IMR-90 (cell line): ENCODE measurements around the gene ST6GAL2. TPM values are rescaled to one million over a fixed set of nuclear protein-coding genes. Genes with fewer than 3 reads are reported as not detected.

Experiments
- ATAC-seq: fragments of 200-7000 bp; cut with Tn5 transposase; 2 replicates; pipeline ENCODE4 v1.9.1; 2020; ENCODE audit warnings: low read depth, mild to moderate bottlenecking, moderate library complexity
- BruUV-seq: library from RNA; stranded (reverse); fragments of 400-500 nt; replicated peaks from 2 replicates; lab custom pipeline; 2021; lab: Mats Ljungman, UMichigan
- CTCF ChIA-PET: fragments of 300-600 bp; formaldehyde crosslinking; extraction: SDS; loops from one replicate; lab custom pipeline; 2021; ENCODE audit warnings: antibody characterized with exemption; lab: Yijun Ruan, JAX
- POLR2A ChIA-PET: fragments of 300-600 bp; sonication (Branson Sonifier 250); formaldehyde crosslinking; loops from one replicate; lab custom pipeline; 2022; ENCODE audit warnings: antibody characterized with exemption; ENCODE audit not compliant: unreplicated experiment; lab: Charles Lee
- DNase-seq: peaks from one replicate; pipeline ENCODE4 v3.0.0; 2013
- H2AFZ ChIP-seq: replicated peaks from 2 replicates; pipeline ENCODE3; 2013; ENCODE audit warnings: low read length, mild to moderate bottlenecking; ENCODE audit not compliant: poor library complexity
- H2AK5ac ChIP-seq: 2 replicates; pipeline ENCODE4 v1.6.1; 2013; ENCODE audit warnings: low read depth, low read length, inconsistent platforms
- H2AK9ac ChIP-seq: replicated peaks from 2 replicates; pipeline ENCODE3; 2013; ENCODE audit warnings: mild to moderate bottlenecking, low read depth, low read length, moderate library complexity; ENCODE audit not compliant: poor library complexity
- H2BK120ac ChIP-seq: 2 replicates; pipeline ENCODE4 v1.6.1; 2013; ENCODE audit warnings: low read depth, low read length, inconsistent platforms
- H2BK15ac ChIP-seq: 3 replicates; pipeline ENCODE4 v1.6.1; 2013; ENCODE audit warnings: low read depth, low read length, inconsistent platforms
- H2BK20ac ChIP-seq: 2 replicates; pipeline ENCODE4 v1.6.1; 2013; ENCODE audit warnings: low read depth, mild to moderate bottlenecking, inconsistent platforms, low read length, moderate library complexity
- H2BK5ac ChIP-seq: 2 replicates; pipeline ENCODE4 v1.6.1; 2013; ENCODE audit warnings: mild to moderate bottlenecking, low read depth, low read length, inconsistent platforms; ENCODE audit not compliant: poor library complexity, severe bottlenecking
- H3K14ac ChIP-seq: replicated peaks from 2 replicates; pipeline ENCODE4 v1.6.1; 2013; ENCODE audit warnings: low read depth, low read length, inconsistent platforms
- H3K18ac ChIP-seq: 2 replicates; pipeline ENCODE4 v1.6.1; 2013; ENCODE audit warnings: low read depth, low read length, control low read depth
- H3K23ac ChIP-seq: 2 replicates; pipeline ENCODE4 v1.6.1; 2013; ENCODE audit warnings: low read depth, low read length, inconsistent platforms
- H3K27ac ChIP-seq: 2 replicates; pipeline ENCODE4 v1.5.1; 2013; ENCODE audit warnings: mild to moderate bottlenecking, control low read depth, low read length; ENCODE audit not compliant: insufficient read depth
- H3K27me3 ChIP-seq: 2 replicates; pipeline ENCODE4 v1.6.1; 2013; ENCODE audit warnings: low read length; ENCODE audit not compliant: control insufficient read depth, insufficient read depth
- H3K36me3 ChIP-seq: 2 replicates; pipeline ENCODE4 v1.6.1; 2013; ENCODE audit warnings: low read length, mixed read lengths; ENCODE audit not compliant: control insufficient read depth, insufficient read depth
- H3K4ac ChIP-seq: 2 replicates; pipeline ENCODE4 v1.6.1; 2013; ENCODE audit warnings: low read depth, low read length, inconsistent platforms
- H3K4me1 ChIP-seq: 2 replicates; pipeline ENCODE4 v1.6.1; 2013; ENCODE audit warnings: low read length, mixed read lengths; ENCODE audit not compliant: control insufficient read depth, insufficient read depth
- H3K4me2 ChIP-seq: 2 replicates; pipeline ENCODE4 v1.6.1; 2013; ENCODE audit warnings: low read depth, mild to moderate bottlenecking, control low read depth, low read length, moderate library complexity
- H3K4me3 ChIP-seq: 2 replicates; pipeline ENCODE4 v1.5.1; 2013; ENCODE audit warnings: low read depth, mild to moderate bottlenecking, control low read depth, low read length, moderate library complexity; ENCODE audit not compliant: insufficient read depth
- H3K56ac ChIP-seq: 2 replicates; pipeline ENCODE4 v1.6.1; 2013; ENCODE audit warnings: low read length, inconsistent platforms; ENCODE audit not compliant: insufficient read depth; ENCODE audit errors: extremely low read depth
- H3K79me1 ChIP-seq, 2 experiments: 2 replicates each; pipeline ENCODE4 v1.6.1; 2013; ENCODE audit warnings: low read length in 2 of 2, inconsistent platforms in 1 of 2, low read depth in 1 of 2
- H3K9ac ChIP-seq: 2 replicates; pipeline ENCODE4 v1.6.1; 2013; ENCODE audit warnings: low read depth, low read length, control low read depth
- H3K9me1 ChIP-seq: 2 replicates; pipeline ENCODE4 v1.6.1; 2013; ENCODE audit warnings: low read length, inconsistent platforms; ENCODE audit not compliant: insufficient read depth
- H3K9me3 ChIP-seq: 2 replicates; pipeline ENCODE4 v1.6.1; 2013; ENCODE audit warnings: low read length; ENCODE audit not compliant: control insufficient read depth, insufficient read depth
- H4K20me1 ChIP-seq: 2 replicates; pipeline ENCODE4 v1.6.1; 2013; ENCODE audit warnings: low read length, inconsistent platforms; ENCODE audit not compliant: insufficient read depth
- H4K5ac ChIP-seq: 2 replicates; pipeline ENCODE4 v1.6.1; 2013; ENCODE audit warnings: mild to moderate bottlenecking, low read depth, low read length, control low read depth
- H4K8ac ChIP-seq, 2 experiments: 2 replicates each; pipeline ENCODE4 v1.6.1; 2013; ENCODE audit warnings: low read depth in 2 of 2, low read length in 2 of 2, control low read depth in 1 of 2, inconsistent platforms in 1 of 2
- H4K91ac ChIP-seq: 2 replicates; pipeline ENCODE4 v1.6.1; 2013; ENCODE audit warnings: low read depth, low read length, inconsistent platforms; ENCODE audit not compliant: insufficient read depth
- BHLHE40 ChIP-seq: fragments of 150-350 bp; IDR thresholded peaks from 2 replicates; pipeline ENCODE4 v1.6.1; 2016; ENCODE audit warnings: mild to moderate bottlenecking, low read depth, low read length
- CEBPB ChIP-seq: IDR thresholded peaks from 2 replicates; pipeline ENCODE4 v1.6.1; 2012; ENCODE audit warnings: low read depth, low read length, improper control_type of control experiment
- CHD1 ChIP-seq: IDR thresholded peaks from 2 replicates; pipeline ENCODE4 v1.6.1; 2012; ENCODE audit warnings: low read depth, low read length, improper control_type of control experiment
- CTCF ChIP-seq: conservative IDR thresholded peaks from 2 replicates; pipeline ENCODE4 v1.5.1; 2012; ENCODE audit warnings: mild to moderate bottlenecking, low read depth, low read length, improper control_type of control experiment
- FOS ChIP-seq: fragments of 150-350 bp; IDR thresholded peaks from 2 replicates; pipeline ENCODE4 v1.6.1; 2016; ENCODE audit warnings: low read depth, low read length
- MAFK ChIP-seq: IDR thresholded peaks from 2 replicates; pipeline ENCODE4 v1.6.1; 2012; ENCODE audit warnings: low read depth, low read length, improper control_type of control experiment
- MAZ ChIP-seq: IDR thresholded peaks from 2 replicates; pipeline ENCODE4 v1.6.1; 2012; ENCODE audit warnings: low read depth, mild to moderate bottlenecking, low read length, improper control_type of control experiment, moderate library complexity, borderline replicate concordance
- MXI1 ChIP-seq: IDR thresholded peaks from 2 replicates; pipeline ENCODE4 v1.6.1; 2012; ENCODE audit warnings: low read depth, mild to moderate bottlenecking, low read length, moderate library complexity, borderline replicate concordance
- NFE2L2 ChIP-seq: fragments of 150-350 bp; IDR thresholded peaks from 2 replicates; pipeline ENCODE4 v1.6.1; 2016; ENCODE audit warnings: low read depth, mild to moderate bottlenecking, low read length
- POLR2A ChIP-seq: IDR thresholded peaks from 2 replicates; pipeline ENCODE4 v1.6.1; 2012; ENCODE audit warnings: mild to moderate bottlenecking, low read depth, low read length
- RAD21 ChIP-seq: IDR thresholded peaks from 2 replicates; pipeline ENCODE4 v1.6.1; 2012; ENCODE audit warnings: low read length, improper control_type of control experiment
- RCOR1 ChIP-seq: IDR thresholded peaks from 2 replicates; pipeline ENCODE4 v1.6.1; 2012; ENCODE audit warnings: mild to moderate bottlenecking, low read length, improper control_type of control experiment; ENCODE audit not compliant: insufficient replicate concordance
- RFX5 ChIP-seq: IDR thresholded peaks from 2 replicates; pipeline ENCODE4 v1.8.0; 2012; ENCODE audit warnings: low read depth, mild to moderate bottlenecking, low read length, moderate library complexity
- SMC3 ChIP-seq: fragments of 150-350 bp; IDR thresholded peaks from 2 replicates; pipeline ENCODE4 v1.6.1; 2016; ENCODE audit warnings: low read depth, mild to moderate bottlenecking, antibody characterized with exemption, low read length, moderate library complexity
- USF2 ChIP-seq: fragments of 150-350 bp; IDR thresholded peaks from 2 replicates; pipeline ENCODE4 v1.6.1; 2017; ENCODE audit warnings: mild to moderate bottlenecking, antibody characterized with exemption, low read length, low read depth
- WGBS, 2 experiments: methylation state at CpG; one replicate each; pipeline versions ENCODE4 v1.1.5 to v1.1.7; 2013; ENCODE audit warnings: missing lambda C conversion rate in 2 of 2; ENCODE audit not compliant: insufficient read length in 1 of 2; ENCODE audit errors: extremely low coverage in 2 of 2; 5-methylcytosine and 5-hydroxymethylcytosine counted together
- dilution Hi-C: fragments of 300-500 bp; cut with HindIII; formaldehyde crosslinking; loops from one replicate; pipeline ENCODE4 v1.14.3; 2018; ENCODE audit warnings: low sequenced_read_pairs; ENCODE audit not compliant: unreplicated experiment
- in situ Hi-C: fragments of 300-500 bp; cut with MboI; formaldehyde crosslinking; loops from 3 replicates; pipeline ENCODE4 v1.14.3; 2019; ENCODE audit warnings: low sequenced_read_pairs, inconsistent platforms, mixed read lengths
- intact Hi-C: fragments of 100-400 bp; cut with micrococcal nuclease; formaldehyde crosslinking; loops from 2 replicates; pipeline ENCODE4 v1.10.0; 2022
- polyA plus RNA-seq, 3 experiments: library from polyadenylated mRNA; depleted of rRNA; stranded (reverse); fragments of >200 nt; gene quantifications; 2 replicates each; pipeline ENCODE4 v1.2.3, GENCODE V29; 2012; ENCODE audit warnings: low replicate concordance in 1 of 3
- total RNA-seq: library from RNA; depleted of rRNA; stranded (reverse); fragments of >200 nt; gene quantifications from 2 replicates; pipeline ENCODE4 v1.2.3, GENCODE V29; 2012
- TF ChIP-seq, protein P1 (sequence below): fragments of 150-350 bp; IDR thresholded peaks from 2 replicates; pipeline ENCODE4 v1.6.1; 2016; ENCODE audit warnings: low read depth, mild to moderate bottlenecking, low read length, moderate library complexity, borderline replicate concordance

The ST6GAL2 gene
- total and polyA plus RNA-seq, 2 of the 4 experiments (the other 2 are of a cell fraction) = not detected

GRCh38 chr2:106847366-106847765 is 38.6 kb downstream of the ST6GAL2 start:
- in situ Hi-C loops = no loop called here
- no peak for TF ChIP-seq SMC3
- no peak for TF ChIP-seq MAFK
- no peak for TF ChIP-seq CTCF
- no peak for TF ChIP-seq NFE2L2
- TF ChIP-seq RCOR1 = no peak
- TF ChIP-seq RAD21 = no peak
- no peak for TF ChIP-seq FOS
- TF ChIP-seq CEBPB = no peak
- no peak for TF ChIP-seq USF2
- TF ChIP-seq MXI1 = no peak
- no peak for TF ChIP-seq MAZ
- no peak for TF ChIP-seq POLR2A
- no peak for TF ChIP-seq BHLHE40
- TF ChIP-seq, protein P1, sequence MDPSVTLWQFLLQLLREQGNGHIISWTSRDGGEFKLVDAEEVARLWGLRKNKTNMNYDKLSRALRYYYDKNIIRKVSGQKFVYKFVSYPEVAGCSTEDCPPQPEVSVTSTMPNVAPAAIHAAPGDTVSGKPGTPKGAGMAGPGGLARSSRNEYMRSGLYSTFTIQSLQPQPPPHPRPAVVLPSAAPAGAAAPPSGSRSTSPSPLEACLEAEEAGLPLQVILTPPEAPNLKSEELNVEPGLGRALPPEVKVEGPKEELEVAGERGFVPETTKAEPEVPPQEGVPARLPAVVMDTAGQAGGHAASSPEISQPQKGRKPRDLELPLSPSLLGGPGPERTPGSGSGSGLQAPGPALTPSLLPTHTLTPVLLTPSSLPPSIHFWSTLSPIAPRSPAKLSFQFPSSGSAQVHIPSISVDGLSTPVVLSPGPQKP = no peak
- no peak for TF ChIP-seq RFX5
- no peak for TF ChIP-seq CHD1
- DNase-seq = no peak

More at GRCh38 chr2:106847366-106847765, 38.6 kb downstream of the ST6GAL2 start:
- no peak for ATAC-seq
- Histone ChIP-seq H3K9me1 (no peaks in the 10 kb centered on the region), H3K23ac (no peak overlapping the region), H2AK5ac (no peak overlapping the region), H2AK9ac (no peak overlapping the region), H4K20me1 (no peaks in the 10 kb centered on the region), H2BK120ac (no peak overlapping the region), H3K36me3 (no peaks in the 10 kb centered on the region), H3K27me3 (no peaks in the 10 kb centered on the region), H2AFZ (no peak overlapping the region), H3K9me3 (peaks cover 9% of the 10 kb centered on the region; the same call in 1 of the 2 replicates), H3K27ac (no peak overlapping the region), H3K56ac (no peak overlapping the region), H4K91ac (no peak overlapping the region), H2BK15ac (no peak overlapping the region), H2BK20ac (no peak overlapping the region), H3K14ac (no peak overlapping the region), H3K9ac (no peak overlapping the region), H4K8ac (no peak overlapping the region), H4K5ac (no peak overlapping the region), H3K79me1 (no peaks in the 10 kb centered on the region), H3K4me3 (no peak overlapping the region), H3K4ac (no peak overlapping the region), H3K4me1 (no peaks in the 10 kb centered on the region), H3K18ac (no peak overlapping the region), H2BK5ac (no peak overlapping the region), H3K4me2 (no peak overlapping the region)
- WGBS, 2 experiments = no CpG with 5 or more reads among the region's 2 CpGs
- ChIA-PET CTCF (no interaction called here), POLR2A (no interaction called here)
- no TSS peak for BruUV-seq
- intact Hi-C loops = no loop called here
- dilution Hi-C loops = no loop called here
